Fibroblast of lung (primary cell): ENCODE measurements around the gene ERBB4.

Experiments
- CTCF ChIP-seq, 2 donors: IDR thresholded peaks in 1 of 2; conservative IDR thresholded peaks in 1 of 2; 1 replicate in 1 of 2; 2 replicates in 1 of 2; pipeline ENCODE4 v1.5.1; 2011 to 2012; ENCODE audit warnings: low read length in 2 of 2, control low read depth in 1 of 2, inconsistent platforms in 1 of 2, low read depth in 1 of 2, mild to moderate bottlenecking in 1 of 2
- EZH2 ChIP-seq: IDR thresholded peaks from 2 replicates; pipeline ENCODE4 v1.5.1; 2012; ENCODE audit warnings: low read length, control low read depth, mild to moderate bottlenecking; ENCODE audit errors: missing control alignments

- TF ChIP-seq CTCF (conservative IDR thresholded peaks at IDR 0.05 in 1 of 2, IDR thresholded peaks at IDR 0.05 in 1 of 2; ENCODE audit: low read depth in 1 of 2, low read length in 2 of 2) (no peak), EZH2 (no peak)
Measured at GRCh38 chr2:211373203-211373602, 1165.4 kb downstream of the ERBB4 start.
